Measurements from ENCODE around the gene L3MBTL4. TPM values are rescaled to one million over a fixed set of nuclear protein-coding genes. Genes with fewer than 3 reads are reported as not detected.
A peak's percentile ranks its signal among the peaks of the same experiment; 100 is the strongest.
"Not testable (repeated sequence)": the region's sequence is repeated elsewhere in the genome, so short reads cannot be mapped to it uniquely, and the experiment has no call there.

The L3MBTL4 gene
- total and polyA plus RNA-seq, 8 donors: 2.5 to 15.1 (median 6.4) TPM

DNA sequence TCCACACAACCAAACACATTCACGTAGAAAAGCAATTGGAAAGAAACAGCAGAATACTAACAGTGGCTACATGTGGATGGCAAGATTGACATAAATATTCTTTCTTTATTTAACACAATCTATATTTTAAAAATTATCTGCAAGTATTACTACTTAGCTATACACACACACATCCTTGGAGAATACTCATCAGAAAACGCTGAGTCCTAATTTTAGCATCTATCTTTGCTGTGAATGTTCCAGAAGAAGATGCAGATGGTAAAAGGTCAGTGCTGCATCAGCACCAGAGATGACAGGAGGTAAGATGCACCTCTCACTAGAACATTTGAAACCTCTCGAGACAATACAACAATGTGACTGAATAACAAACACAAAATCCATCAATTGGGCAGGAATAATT is 148.5 kb downstream of the L3MBTL4 start:
- Histone ChIP-seq H3K4me3 (no peak overlapping the region), H3K27ac (no peak overlapping the region), H3K36me3 (no peaks in the 10 kb centered on the region), H3K9me3 (no peaks in the 10 kb centered on the region), H3K27me3 (no peaks in the 10 kb centered on the region), H3K4me1 (no peaks in the 10 kb centered on the region)
- FAIRE-seq (no peak), DNase-seq (no peak), ATAC-seq (no peak)
- TF ChIP-seq, protein P1, sequence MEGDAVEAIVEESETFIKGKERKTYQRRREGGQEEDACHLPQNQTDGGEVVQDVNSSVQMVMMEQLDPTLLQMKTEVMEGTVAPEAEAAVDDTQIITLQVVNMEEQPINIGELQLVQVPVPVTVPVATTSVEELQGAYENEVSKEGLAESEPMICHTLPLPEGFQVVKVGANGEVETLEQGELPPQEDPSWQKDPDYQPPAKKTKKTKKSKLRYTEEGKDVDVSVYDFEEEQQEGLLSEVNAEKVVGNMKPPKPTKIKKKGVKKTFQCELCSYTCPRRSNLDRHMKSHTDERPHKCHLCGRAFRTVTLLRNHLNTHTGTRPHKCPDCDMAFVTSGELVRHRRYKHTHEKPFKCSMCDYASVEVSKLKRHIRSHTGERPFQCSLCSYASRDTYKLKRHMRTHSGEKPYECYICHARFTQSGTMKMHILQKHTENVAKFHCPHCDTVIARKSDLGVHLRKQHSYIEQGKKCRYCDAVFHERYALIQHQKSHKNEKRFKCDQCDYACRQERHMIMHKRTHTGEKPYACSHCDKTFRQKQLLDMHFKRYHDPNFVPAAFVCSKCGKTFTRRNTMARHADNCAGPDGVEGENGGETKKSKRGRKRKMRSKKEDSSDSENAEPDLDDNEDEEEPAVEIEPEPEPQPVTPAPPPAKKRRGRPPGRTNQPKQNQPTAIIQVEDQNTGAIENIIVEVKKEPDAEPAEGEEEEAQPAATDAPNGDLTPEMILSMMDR (IDR thresholded peaks at IDR 0.05): no peak
- 84 to 89% methylated on average over 3 of the region's 3 CpGs for WGBS, 2 donors
- intact Hi-C loops (cut with DNase I): no loop called here

DNA sequence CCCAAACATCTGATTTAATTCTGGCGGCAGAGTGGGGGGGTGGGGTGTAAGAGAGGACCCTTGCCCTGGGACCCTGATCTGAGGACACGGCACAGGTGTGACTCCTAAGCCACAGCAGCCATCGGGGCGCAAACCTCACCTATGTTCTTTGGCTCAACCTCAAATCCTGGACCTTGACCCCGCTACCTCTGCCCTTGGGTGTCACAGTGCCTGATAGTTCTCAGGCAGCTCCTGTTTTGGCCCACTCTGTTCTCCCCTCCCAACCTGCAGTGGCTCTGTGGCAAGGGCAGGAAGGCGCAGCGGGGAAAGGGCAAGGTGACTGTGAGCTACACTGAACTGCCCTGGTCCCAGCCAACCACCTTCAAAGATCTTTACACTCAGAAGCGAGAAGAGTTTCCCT is 152.8 kb downstream of the L3MBTL4 start:
- no peaks in the 10 kb centered on the region for H3K4me1 ChIP-seq
- intact Hi-C loops (cut with DNase I): no loop called here
- H3K4me3 ChIP-seq: no peak overlapping the region
- no peak for DNase-seq
- H3K27me3 ChIP-seq: no peaks in the 10 kb centered on the region
- H3K27ac ChIP-seq: no peak overlapping the region
- FAIRE-seq: no peak
- no peaks in the 10 kb centered on the region for H3K36me3 ChIP-seq
- WGBS, 2 donors: 96 to 97% methylated on average over 8 of the region's 8 CpGs
- no peaks in the 10 kb centered on the region for H3K9me3 ChIP-seq
- TF ChIP-seq, protein P1 (IDR thresholded peaks at IDR 0.05): no peak
- ATAC-seq: no peak

DNA sequence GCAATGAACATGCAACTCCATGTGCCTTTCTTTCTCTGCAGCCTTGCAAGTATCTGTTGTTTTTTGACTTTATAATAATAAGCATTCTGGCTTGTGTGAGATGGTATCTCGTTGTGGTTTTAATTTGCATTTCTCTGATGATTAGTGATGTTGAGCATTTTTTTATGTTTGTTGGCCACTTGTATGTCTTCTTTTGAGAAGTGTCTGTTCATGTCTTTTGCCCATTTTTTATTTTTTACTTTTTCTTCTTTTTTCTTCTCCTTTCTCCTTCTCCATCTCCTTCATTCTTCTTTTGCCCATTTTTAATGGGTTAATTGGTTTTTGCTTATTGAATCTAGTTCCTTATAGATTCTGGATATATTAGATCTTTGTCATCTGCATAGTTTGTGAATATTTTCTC is 155.4 kb downstream of the L3MBTL4 start:
- H3K36me3 ChIP-seq; H3K27ac ChIP-seq; H3K27me3 ChIP-seq; intact Hi-C loops (cut with DNase I); H3K9me3 ChIP-seq; FAIRE-seq; ATAC-seq; DNase-seq; H3K4me3 ChIP-seq: not testable (repeated sequence)
- 67 to 80% methylated on average over 1 of the region's 1 CpG for WGBS, 2 donors
- peaks cover 8 to 19% (median 13%) of the 10 kb centered on the region in 3 donors for H3K4me1 ChIP-seq

DNA sequence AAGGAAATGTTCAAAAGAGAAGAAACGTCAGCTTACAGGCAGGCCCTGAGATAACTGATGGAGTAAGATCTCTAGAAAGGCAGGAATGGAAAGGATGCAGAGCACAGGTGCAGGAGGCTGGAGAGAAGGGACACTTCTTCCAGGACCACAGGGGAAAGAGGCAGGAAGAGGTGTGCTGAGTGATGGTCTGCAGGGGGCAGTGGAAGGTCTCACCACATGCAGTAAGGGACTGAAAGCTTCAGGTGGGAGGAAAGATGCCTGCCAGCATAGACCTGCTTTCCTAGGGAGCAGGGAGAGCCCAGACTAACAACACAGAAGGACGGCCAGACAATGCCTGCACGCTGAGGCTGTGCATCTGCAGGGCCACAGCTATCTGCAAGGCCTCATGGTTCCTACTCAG is 156.8 kb downstream of the L3MBTL4 start:
- no peak for FAIRE-seq
- Histone ChIP-seq H3K27ac (no peak overlapping the region), H3K9me3 (no peaks in the 10 kb centered on the region), H3K4me1 (peaks cover 8 to 19% (median 13%) of the 10 kb centered on the region in 3 donors), H3K36me3 (no peaks in the 10 kb centered on the region), H3K4me3 (no peak overlapping the region), H3K27me3 (no peaks in the 10 kb centered on the region)
- WGBS, 2 donors: 89 to 92% methylated on average over 3 of the region's 3 CpGs
- intact Hi-C loops (cut with DNase I): no loop called here
- no peak for ATAC-seq
- no peak for DNase-seq
- TF ChIP-seq, protein P1 (IDR thresholded peaks at IDR 0.05): no peak

DNA sequence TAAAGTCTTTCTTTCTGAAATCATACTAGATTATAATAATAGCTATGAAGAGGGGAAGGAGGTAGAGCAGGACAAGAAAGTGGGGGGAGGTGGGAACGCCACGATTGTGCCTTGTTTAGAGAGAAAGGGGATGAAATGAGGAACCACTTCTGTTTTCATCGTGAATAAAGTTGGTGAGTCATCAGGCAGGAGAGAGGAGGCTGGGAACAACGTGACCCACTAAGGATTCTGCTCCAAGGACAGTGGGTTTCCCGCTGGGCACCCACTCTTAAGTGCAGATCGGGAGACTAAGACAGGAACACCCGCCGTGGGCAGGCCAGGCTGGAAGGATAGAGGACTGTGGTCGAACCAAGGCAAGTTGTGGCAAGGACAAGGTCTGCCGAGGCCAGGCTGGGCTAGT is 158.2 kb downstream of the L3MBTL4 start:
- FAIRE-seq (no peak), DNase-seq (no peak), ATAC-seq (peak in 2 of 4 donors; percentile 50 to 58)
- TF ChIP-seq, protein P1 (IDR thresholded peaks at IDR 0.05): no peak
- Histone ChIP-seq H3K27me3 (no peaks in the 10 kb centered on the region), H3K36me3 (no peaks in the 10 kb centered on the region), H3K9me3 (no peaks in the 10 kb centered on the region), H3K4me1 (peaks cover 8 to 19% (median 13%) of the 10 kb centered on the region in 3 donors), H3K27ac (peak overlapping the region in 2 of 4 donors; percentile 71 to 75), H3K4me3 (no peak overlapping the region)
- WGBS, 2 donors: 74 to 75% methylated on average over 10 of the region's 10 CpGs
- intact Hi-C loops (cut with DNase I): no loop called here
